ENCODE data around the gene ERLIN1.

- TF ChIP-seq CTCF (IDR thresholded peaks at IDR 0.05 in 4 of 5, conservative IDR thresholded peaks at IDR 0.05 in 1 of 5) (no peak), POLR2A (IDR thresholded peaks at IDR 0.05) (no peak)
Observed at GRCh38 chr10:100208276-100208675, 22.4 kb upstream of the ERLIN1 start.

All from gastrocnemius medialis (tissue), 4 donors.